RWPE1 (cell line): ENCODE results near the gene ABCA13.

Experiments used
- CTCF ChIA-PET: fragments of 350-600 bp; sonication (Branson Sonifier 250); formaldehyde crosslinking; extraction: SDS; loops from one replicate; lab custom pipeline; 2021; lab: Yijun Ruan, JAX
- POLR2A ChIA-PET: fragments of 400-600 bp; formaldehyde crosslinking; extraction: SDS; loops from one replicate; lab custom pipeline; 2020; ENCODE audit warnings: antibody characterized with exemption; ENCODE audit not compliant: low non-redundant PET; lab: Yijun Ruan, JAX
- DNase-seq: peaks from one replicate; pipeline ENCODE4 v3.0.0; 2012; ENCODE audit warnings: low spot score
- H3K27ac ChIP-seq: fragments of 450-650 bp; 2 replicates; pipeline ENCODE4 v1.5.1; 2017
- TF ChIP-seq, protein P1 (sequence below): fragments of 450-650 bp; conservative IDR thresholded peaks from 2 replicates; pipeline ENCODE4 v1.5.1; 2017; ENCODE audit warnings: low read depth, mild to moderate bottlenecking

The ABCA13 gene

DNA sequence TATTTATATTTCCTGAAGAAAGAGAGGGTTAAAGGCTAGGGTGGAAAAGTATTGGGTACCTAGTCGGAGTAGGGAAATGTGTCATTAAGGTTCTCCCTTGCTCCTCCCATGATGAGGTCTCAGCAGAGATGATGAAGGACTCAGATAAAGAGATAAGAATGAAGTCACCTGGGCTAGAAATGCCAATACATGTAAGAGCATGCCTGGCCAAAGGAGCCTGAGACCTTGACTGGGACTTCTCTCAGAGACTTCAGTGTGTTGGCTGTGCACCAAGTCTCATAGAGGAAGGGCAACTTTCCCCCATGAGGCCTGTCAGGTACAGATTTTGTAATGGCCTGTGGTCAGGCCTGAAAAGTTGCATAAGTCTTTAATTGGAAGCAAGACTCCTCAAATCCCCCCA, 392.1 kb downstream of the ABCA13 start:
- POLR2A ChIA-PET = no interaction called here
- H3K27ac ChIP-seq = no peak overlapping the region
- TF ChIP-seq, protein P1, sequence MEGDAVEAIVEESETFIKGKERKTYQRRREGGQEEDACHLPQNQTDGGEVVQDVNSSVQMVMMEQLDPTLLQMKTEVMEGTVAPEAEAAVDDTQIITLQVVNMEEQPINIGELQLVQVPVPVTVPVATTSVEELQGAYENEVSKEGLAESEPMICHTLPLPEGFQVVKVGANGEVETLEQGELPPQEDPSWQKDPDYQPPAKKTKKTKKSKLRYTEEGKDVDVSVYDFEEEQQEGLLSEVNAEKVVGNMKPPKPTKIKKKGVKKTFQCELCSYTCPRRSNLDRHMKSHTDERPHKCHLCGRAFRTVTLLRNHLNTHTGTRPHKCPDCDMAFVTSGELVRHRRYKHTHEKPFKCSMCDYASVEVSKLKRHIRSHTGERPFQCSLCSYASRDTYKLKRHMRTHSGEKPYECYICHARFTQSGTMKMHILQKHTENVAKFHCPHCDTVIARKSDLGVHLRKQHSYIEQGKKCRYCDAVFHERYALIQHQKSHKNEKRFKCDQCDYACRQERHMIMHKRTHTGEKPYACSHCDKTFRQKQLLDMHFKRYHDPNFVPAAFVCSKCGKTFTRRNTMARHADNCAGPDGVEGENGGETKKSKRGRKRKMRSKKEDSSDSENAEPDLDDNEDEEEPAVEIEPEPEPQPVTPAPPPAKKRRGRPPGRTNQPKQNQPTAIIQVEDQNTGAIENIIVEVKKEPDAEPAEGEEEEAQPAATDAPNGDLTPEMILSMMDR = no peak
- peak; percentile 34 for DNase-seq
- CTCF ChIA-PET = interaction anchor here (0.8 kb wide), 1 partner anchor 51 kb away, joined by 3 read pairs; no protein-coding TSS in a partner anchor

DNA sequence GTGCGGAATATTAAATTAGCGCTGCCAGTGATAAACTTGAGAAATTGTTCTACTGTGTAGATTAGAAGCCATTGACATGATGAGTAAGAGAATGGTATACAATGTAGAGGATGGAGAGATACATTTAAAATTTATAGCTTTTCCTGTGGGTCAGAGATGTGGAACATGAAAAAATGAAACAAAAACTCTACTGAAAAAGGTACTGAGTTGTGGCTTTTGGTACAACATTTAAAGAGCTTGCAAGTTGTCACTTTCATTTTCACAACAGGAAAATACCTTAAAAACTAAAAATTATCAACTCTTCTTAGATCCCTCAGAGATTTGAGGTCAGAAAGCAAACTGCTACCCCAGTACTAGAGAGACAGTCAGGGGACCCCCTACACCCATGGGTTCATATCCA, 404.3 kb downstream of the ABCA13 start:
- no peak for DNase-seq
- ChIA-PET POLR2A (no interaction called here), CTCF (no interaction called here)
- TF ChIP-seq, protein P1 = no peak
- H3K27ac ChIP-seq = no peak overlapping the region

DNA sequence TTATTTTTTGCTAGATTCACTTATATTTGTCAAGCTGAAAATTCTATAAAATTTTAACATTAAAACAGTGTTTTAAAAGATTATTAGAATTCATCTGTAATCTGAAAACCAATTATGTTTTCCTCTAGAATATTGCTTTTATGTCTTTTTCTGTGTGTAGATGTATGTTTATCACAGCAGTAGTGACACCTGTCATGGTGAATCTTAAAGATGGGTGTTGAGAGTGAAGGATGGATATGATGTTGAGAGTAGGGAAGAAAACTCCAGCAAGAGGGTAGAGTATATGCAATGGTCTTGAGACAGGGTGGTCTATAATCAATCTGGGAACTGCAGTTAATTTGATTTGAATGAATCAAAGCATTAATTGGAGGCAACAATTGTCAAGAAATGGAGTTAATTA, 416.2 kb downstream of the ABCA13 start:
- ChIA-PET CTCF (no interaction called here), POLR2A (no interaction called here)
- no peak for DNase-seq
- TF ChIP-seq, protein P1 = no peak
- H3K27ac ChIP-seq = no peak overlapping the region

DNA sequence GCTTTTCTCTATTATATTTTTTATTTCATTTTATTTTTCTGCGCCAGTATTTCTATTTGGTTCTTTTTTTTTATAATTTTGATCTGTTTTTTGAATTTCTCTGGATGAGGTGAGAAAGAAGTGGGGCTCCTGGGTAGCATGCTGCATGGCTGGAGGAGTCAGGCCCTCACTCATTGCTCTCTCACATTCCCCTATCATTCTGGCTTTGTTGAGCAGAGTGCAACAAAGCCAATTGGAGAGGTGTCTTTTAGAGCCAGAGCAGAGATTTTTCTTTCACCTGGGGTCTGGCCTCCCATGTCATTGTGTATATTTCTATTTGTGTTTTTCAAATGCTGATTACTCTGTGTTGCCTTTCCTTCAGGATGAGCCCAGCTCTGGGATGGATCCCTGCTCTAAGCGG, 423.1 kb downstream of the ABCA13 start:
- POLR2A ChIA-PET = no interaction called here
- TF ChIP-seq, protein P1 = no peak
- no peak overlapping the region for H3K27ac ChIP-seq
- CTCF ChIA-PET = no interaction called here
- no peak for DNase-seq

DNA sequence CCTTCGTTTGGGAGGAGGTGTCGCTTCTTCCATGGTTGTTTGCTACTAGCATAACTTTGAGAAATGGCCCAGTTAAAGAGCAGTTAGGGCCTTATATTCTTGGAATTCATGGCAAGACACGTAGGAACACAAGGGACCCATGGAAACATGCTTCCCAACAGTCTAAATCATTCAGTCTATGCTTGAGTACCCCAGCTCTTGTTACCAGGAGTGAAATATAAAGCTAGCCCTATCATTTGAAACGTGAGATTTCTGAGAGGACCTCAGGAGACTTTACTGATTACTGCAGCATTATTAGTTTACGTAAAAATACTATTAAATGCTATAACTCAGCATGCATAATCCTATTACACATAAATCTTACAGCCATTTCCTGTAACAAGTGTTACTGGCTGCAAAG, 424.5 kb downstream of the ABCA13 start:
- TF ChIP-seq, protein P1 = no peak
- CTCF ChIA-PET = no interaction called here
- DNase-seq = no peak
- H3K27ac ChIP-seq = no peak overlapping the region
- POLR2A ChIA-PET = no interaction called here

DNA sequence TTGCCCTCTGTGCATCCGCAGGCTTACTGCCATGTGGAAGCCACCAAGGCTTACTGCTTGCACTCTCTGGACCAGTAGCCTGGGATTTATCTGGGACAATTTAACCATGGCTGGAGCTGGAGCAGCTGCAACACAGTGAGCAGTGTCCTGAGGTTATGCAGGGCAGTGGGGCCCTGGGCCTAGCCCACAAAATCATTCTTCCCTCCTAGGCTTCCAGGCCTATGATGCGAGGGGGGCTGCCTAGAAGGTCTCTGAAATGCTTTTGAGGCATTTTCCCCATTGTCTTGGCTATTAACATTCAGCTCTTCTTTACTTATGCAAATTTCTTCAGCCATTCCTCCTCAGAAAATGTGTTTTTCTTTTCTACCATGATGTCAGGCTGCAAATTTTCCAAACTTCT, 439.4 kb downstream of the ABCA13 start:
- DNase-seq = no peak
- ChIA-PET POLR2A (no interaction called here), CTCF (interaction anchor here (0.6 to 0.7 kb wide), 2 partner anchors 229 to 234 kb away, joined by 3 read pairs; no protein-coding TSS in a partner anchor)
- H3K27ac ChIP-seq = no peak overlapping the region
- TF ChIP-seq, protein P1 = no peak
